Activated naive CD4-positive, alpha-beta T cell treated with anti-CD3 and anti-CD28 coated beads for 36 hours (primary cell): Measurements from ENCODE around the gene TNFRSF4. TPM values are rescaled to one million over a fixed set of nuclear protein-coding genes. Genes with fewer than 3 reads are reported as not detected.
"Not testable (repeated sequence)": the region's sequence is repeated elsewhere in the genome, so short reads cannot be mapped to it uniquely, and the experiment has no call there.

Source experiments
- CTCF ChIA-PET: fragments of 350-600 bp; sonication (Branson Sonifier 250); formaldehyde crosslinking; loops from one replicate; lab custom pipeline; 2021; ENCODE audit warnings: antibody characterized with exemption; lab: Charles Lee
- DNase-seq: peaks from one replicate; pipeline ENCODE4 v3.0.0-alpha.2; 2020
- H3K27ac Mint-ChIP-seq: one replicate; pipeline ENCODE4 v1.8.0; 2021; ENCODE audit warnings: mild to moderate bottlenecking, mixed read lengths
- H3K27me3 Mint-ChIP-seq: one replicate; pipeline ENCODE4 v1.8.0; 2021; ENCODE audit warnings: low read depth, mixed read lengths
- H3K36me3 Mint-ChIP-seq: one replicate; pipeline ENCODE4 v1.8.0; 2021; ENCODE audit warnings: low read depth, mixed read lengths
- H3K4me1 Mint-ChIP-seq: one replicate; pipeline ENCODE4 v1.8.0; 2021; ENCODE audit warnings: low read depth, mixed read lengths
- H3K4me3 Mint-ChIP-seq: one replicate; pipeline ENCODE4 v1.8.0; 2021; ENCODE audit warnings: mild to moderate bottlenecking, moderate library complexity, mixed read lengths
- H3K9me3 Mint-ChIP-seq: one replicate; pipeline ENCODE4 v1.8.0; 2021; ENCODE audit warnings: mixed read lengths
- intact Hi-C: fragments of 100-400 bp; cut with micrococcal nuclease; formaldehyde crosslinking; loops from one replicate; pipeline ENCODE4 v1.15.1; 2023
- total RNA-seq, 2 experiments: library from RNA; stranded (reverse); gene quantifications; one replicate each; pipeline ENCODE4 v1.2.3, GENCODE V29; 2021

TNFRSF4 gene
- total RNA-seq, 2 experiments from 2014 or later: 107 to 110 TPM

DNA sequence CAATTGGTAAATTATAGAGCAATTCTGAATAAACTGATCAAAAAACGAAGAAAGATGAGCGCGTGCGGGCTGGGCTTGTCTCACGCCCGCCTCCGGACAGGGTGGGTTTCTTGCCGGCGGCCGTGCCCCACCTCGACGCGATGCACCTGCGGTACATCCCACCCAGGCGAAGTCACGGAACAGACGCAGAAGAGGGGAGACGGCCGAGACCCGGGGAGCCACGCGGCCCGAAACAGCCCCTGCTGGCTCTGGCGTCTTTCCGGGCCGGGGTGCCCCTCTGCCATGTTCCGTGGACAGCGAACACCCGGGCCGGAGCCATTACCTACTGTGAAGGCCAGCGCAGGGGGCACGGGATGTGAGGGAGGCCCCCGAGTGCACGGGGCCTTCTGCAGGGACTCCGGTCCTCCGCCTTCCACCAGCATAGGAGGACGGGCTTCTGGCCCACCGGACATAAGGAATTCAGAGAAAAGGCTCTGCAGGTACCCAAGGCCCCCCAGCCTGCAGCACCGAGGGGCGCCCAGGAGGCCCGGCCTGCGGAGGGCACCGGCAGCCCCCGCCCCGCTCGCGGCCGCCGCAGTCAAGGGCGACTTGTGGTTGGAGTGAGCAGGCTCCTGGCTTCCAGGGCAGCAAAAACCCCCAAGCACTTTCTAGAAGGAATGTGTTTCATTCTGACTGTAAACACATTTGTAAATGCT is 40.2 kb upstream of the TNFRSF4 start:
- no peak overlapping the region for H3K4me3 Mint-ChIP-seq
- intact Hi-C loops: no loop called here
- CTCF ChIA-PET: no interaction called here
- peaks cover 15% of the 10 kb centered on the region for H3K36me3 Mint-ChIP-seq
- H3K4me1 Mint-ChIP-seq: peaks cover 22% of the 10 kb centered on the region
- H3K9me3 Mint-ChIP-seq: no peaks in the 10 kb centered on the region
- no peaks in the 10 kb centered on the region for H3K27me3 Mint-ChIP-seq
- DNase-seq: no peak
- no peak overlapping the region for H3K27ac Mint-ChIP-seq

DNA sequence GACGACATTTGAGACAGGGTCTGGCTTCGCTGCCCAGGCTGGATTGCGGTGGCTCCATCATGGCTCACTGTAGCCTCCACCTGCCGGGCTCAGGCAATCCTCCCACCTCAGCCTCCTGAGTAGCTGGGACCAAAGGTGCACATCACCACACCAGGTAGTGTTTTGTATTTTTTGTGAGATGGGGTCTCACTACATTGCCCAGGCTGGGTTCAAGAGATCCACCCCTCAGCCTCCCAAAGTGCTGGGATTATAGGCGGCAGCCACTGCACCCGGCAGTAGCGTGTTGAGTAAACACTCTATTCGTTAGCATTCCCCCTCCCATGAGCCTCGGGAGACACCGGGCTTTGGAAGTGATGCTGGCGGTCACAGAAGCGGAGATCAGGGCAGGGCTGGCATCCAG is 39.4 kb upstream of the TNFRSF4 start:
- no peak for DNase-seq
- Mint-ChIP-seq H3K27me3 (no peaks in the 10 kb centered on the region), H3K9me3 (no peaks in the 10 kb centered on the region), H3K4me3 (no peak overlapping the region), H3K27ac (peak overlapping the region; percentile 32), H3K4me1 (peaks cover 22% of the 10 kb centered on the region), H3K36me3 (peaks cover 15% of the 10 kb centered on the region)
- CTCF ChIA-PET: no interaction called here
- intact Hi-C loops: no loop called here

DNA sequence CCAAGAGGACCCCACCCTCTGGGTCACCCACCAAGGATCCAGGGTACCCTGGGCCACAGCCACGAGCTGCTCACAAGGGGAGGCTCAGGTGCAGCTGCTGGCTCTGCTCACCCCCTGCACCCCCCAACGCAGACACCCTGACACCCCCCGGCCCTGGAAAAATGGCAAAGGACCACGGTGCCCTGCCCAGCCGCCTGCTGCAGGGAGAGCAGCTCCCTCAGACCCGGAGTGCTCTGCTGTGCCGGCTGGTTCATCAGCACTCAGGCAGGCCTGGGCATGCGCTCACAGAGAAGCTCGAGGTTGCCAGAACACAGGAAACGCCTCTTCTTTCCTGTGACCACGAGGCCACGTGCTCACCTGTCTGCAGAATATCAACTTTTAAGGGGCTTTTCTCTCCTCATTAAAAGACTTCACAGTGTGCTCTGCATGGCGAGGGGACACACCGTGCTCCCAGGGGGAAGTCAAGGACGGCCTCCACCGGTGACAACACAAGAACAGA is 36.9 kb upstream of the TNFRSF4 start:
- CTCF ChIA-PET: interaction anchor here (0.7 to 2.5 kb wide), 8 partner anchors 9 to 267 kb away, joined by 3 to 43 read pairs (median 4); no protein-coding TSS in a partner anchor
- peak overlapping the region; percentile 85 for H3K27ac Mint-ChIP-seq
- intact Hi-C loops: loop anchor here (1.0 to 2.0 kb wide), 4 partner anchors 20 to 218 kb away; partner anchors contain the start of gene C1orf159
- no peaks in the 10 kb centered on the region for H3K9me3 Mint-ChIP-seq
- H3K36me3 Mint-ChIP-seq: peaks cover 6% of the 10 kb centered on the region
- peak overlapping the region; percentile 10 for H3K4me3 Mint-ChIP-seq
- H3K27me3 Mint-ChIP-seq: peaks cover 2% of the 10 kb centered on the region
- peak; percentile 91 for DNase-seq
- H3K4me1 Mint-ChIP-seq: peaks cover 22% of the 10 kb centered on the region

DNA sequence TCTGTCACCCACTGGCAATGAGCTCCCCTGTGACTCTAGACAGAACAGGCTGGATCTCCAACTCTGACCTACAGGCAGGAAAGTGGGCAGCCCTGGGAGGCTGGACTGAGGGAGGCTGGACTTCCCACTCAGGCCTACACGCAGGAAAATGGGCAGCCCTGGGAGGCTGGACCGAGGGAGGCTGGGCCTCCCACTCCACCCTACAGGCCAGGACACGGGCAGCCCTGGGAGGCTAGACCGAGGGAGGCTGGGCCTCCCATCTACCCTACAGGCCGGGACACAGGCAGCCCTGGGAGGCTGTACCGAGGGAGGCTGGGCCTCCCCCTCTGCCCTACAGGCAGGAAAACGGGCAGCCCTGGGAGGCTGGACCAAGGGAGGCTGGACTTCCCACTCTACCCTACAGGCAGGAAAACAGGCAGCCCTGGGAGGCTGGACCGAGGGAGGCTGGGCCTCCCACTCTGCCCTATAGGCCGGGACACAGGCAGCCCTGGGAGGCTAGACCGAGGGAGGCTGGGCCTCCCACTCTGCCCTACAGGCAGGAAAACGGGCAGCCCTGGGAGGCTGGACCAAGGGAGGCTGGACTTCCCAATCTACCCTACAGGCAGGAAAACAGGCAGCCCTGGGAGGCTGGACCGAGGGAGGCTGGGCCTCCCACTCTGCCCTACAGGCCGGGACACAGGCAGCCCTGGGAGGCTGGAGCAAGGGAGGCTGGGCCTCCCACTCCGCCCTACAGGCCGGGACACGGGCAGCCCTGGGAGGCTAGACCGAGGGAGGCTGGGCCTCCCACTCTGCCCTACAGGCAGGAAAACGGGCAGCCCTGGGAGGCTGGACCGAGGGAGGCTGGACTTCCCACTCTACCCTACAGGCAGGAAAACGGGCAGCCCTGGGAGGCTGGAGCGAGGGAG is 34.3 kb upstream of the TNFRSF4 start:
- H3K27me3 Mint-ChIP-seq, H3K9me3 Mint-ChIP-seq, H3K36me3 Mint-ChIP-seq, DNase-seq, H3K4me3 Mint-ChIP-seq, CTCF ChIA-PET, H3K27ac Mint-ChIP-seq, intact Hi-C loops: not testable (repeated sequence)
- H3K4me1 Mint-ChIP-seq: peaks cover 22% of the 10 kb centered on the region

DNA sequence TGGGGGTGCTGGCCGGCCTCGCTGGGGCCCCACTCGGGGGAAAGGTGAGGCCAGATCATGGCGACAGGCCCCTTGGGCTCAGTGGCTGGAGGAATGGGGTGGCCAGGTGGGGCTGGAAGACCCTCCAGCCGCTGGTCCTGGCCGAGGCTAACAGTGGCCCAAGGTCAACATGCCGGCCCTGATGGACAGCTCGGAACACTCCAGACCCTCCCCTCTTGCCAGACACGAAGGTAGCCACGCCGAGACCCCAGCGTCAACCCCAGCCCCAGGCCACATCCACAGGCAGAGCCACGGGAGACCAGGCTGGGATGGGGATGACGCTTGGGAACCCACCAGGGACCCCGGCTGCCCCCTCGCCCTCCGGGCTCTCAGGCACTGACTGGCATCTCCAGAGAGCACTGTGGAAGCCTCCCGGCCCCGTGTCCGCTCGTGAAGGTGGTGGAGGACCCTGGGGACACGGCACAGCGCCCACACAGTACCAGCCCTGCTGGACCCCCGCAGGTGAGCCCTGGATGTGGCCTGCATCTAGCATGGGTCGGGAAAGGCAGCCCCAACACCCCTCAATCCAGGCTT is 33.5 kb upstream of the TNFRSF4 start:
- peaks cover 2% of the 10 kb centered on the region for H3K27me3 Mint-ChIP-seq
- intact Hi-C loops: no loop called here
- CTCF ChIA-PET: no interaction called here
- no peaks in the 10 kb centered on the region for H3K9me3 Mint-ChIP-seq
- peaks cover 2% of the 10 kb centered on the region for H3K36me3 Mint-ChIP-seq
- H3K4me1 Mint-ChIP-seq: peaks cover 20% of the 10 kb centered on the region
- H3K27ac Mint-ChIP-seq: no peak overlapping the region
- H3K4me3 Mint-ChIP-seq: no peak overlapping the region
- DNase-seq: no peak

DNA sequence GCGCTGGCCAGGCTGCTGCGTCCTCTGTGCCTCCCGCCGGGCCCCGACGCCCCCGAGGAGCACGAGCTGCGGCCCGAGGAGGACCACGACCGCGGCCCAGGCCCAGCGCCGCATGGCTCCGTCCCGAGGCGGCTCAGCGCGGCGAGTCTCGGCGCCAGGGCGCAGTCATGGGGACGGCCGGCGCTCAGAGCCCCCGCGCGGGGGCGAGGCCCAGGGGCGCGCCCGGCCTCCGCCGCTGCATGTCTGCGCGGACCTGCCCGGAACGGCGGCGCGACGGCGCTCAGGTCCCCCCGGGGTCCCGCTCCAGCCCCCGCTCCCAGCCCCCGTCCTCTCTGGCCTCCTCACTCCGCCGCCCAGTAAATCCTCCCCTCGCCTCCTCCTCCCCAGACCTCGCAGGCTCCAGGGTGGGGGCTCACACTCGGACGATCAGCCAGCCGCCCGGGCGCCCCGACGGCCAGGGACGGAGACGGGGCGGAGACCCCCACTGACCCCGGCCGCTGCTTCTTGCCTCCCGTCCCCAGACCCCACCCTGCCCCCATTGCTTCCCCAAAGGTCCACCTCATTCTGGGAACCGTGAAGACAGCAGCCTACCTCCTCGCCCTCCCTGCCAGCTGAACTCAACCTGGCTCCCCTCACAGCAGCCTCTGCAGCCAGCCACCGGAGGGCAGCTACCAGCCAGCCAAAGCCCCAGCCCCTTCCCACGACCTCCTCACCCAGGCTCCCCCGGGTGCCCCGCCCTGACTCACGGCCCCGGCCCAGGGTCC is 32.8 kb upstream of the TNFRSF4 start, which contains the start of gene C1QTNF12:
Gene C1QTNF12, minus strand, starts transcription at position 146 of the 764 bp plus-strand sequence. Its CDS starts 32 bp downstream, at position 114.
- Mint-ChIP-seq H3K4me3 (no peak within 1 kb of the TSS), H3K36me3 (peaks cover 2% of the 10 kb centered on the region), H3K4me1 (peaks cover 17% of the 10 kb centered on the region), H3K9me3 (no peaks in the 10 kb centered on the region), H3K27me3 (peaks cover 2% of the 10 kb centered on the region), H3K27ac (no peak within 1 kb of the TSS)
- DNase-seq: no peak
- CTCF ChIA-PET: no interaction called here
- intact Hi-C loops: no loop called here

DNA sequence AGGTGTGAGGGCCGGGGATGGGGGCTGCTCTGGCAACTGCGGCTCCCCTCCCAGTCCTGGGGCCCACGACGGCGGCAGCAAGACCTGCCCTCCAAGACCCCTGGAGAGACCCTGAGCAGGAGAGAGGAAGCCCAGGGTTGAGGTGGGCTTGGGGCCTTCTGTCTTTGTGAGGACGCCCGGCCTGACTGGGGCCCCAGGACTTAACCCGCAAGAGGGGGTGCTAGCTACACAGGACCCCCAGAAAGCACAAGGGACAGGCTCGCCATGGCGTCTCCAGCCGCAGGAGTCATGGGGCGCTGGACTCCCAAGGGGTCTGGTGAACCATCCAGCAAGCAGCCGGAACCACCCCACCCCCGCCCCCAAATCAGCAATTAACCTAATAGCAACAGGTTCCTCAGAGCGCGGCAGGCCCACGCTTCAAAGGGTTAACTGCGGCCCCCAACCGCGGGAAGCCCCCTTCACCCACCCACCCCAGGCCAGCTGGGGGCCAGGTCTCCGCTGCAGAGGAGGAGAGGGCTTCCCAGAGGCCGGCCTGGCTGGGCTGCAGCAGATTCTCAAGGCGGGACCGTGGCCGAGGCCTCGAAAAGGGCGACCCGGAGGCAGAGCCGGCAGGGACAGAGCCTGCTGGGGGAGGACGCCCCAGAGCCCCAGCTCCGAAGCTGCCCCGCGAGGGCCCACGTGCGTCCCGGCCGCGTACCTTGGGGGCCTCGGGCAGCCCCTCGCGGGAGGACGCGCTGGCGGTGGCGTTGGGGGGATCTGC is 32.0 kb upstream of the TNFRSF4 start:
- Mint-ChIP-seq H3K4me1 (peaks cover 15% of the 10 kb centered on the region), H3K4me3 (no peak overlapping the region), H3K27ac (no peak overlapping the region), H3K36me3 (peaks cover under 1% of the 10 kb centered on the region), H3K27me3 (peaks cover 2% of the 10 kb centered on the region), H3K9me3 (no peaks in the 10 kb centered on the region)
- CTCF ChIA-PET: no interaction called here
- DNase-seq: no peak
- intact Hi-C loops: no loop called here

DNA sequence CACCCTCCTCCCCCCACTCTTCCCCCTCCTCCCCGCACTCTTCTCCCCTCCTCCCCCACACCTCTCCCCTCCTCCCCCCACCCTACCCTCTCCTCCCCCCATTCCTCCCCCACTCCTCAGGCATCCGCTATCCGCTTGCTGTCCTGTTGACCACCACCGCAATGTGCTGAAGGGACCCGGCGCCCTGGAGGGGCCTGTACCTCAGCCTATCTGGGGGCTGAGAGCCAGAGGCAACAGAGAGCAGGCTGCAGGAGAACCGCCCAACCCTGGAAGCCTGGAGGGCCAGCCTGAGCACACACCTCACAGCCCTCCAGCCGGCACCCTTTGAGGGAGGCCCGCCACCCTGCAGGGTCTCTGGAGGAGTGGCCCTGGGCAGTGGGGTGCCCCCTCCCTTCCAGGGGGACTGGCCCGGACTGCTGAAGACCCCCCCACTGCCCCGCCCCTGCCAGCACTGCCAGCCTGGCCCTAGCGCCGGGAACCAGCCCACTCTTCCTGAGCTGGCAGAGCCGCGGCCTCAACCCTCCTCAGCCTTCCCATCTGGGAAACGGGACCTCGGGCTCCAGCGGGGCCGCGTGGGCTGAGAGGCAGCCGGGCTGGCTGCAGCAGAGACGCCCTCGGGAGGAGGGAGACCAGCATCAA is 31.3 kb upstream of the TNFRSF4 start:
- H3K27ac Mint-ChIP-seq: no peak overlapping the region
- no peaks in the 10 kb centered on the region for H3K36me3 Mint-ChIP-seq
- intact Hi-C loops: no loop called here
- peaks cover 5% of the 10 kb centered on the region for H3K27me3 Mint-ChIP-seq
- no peak overlapping the region for H3K4me3 Mint-ChIP-seq
- H3K9me3 Mint-ChIP-seq: no peaks in the 10 kb centered on the region
- no peak for DNase-seq
- H3K4me1 Mint-ChIP-seq: peaks cover 8% of the 10 kb centered on the region
- CTCF ChIA-PET: no interaction called here

DNA sequence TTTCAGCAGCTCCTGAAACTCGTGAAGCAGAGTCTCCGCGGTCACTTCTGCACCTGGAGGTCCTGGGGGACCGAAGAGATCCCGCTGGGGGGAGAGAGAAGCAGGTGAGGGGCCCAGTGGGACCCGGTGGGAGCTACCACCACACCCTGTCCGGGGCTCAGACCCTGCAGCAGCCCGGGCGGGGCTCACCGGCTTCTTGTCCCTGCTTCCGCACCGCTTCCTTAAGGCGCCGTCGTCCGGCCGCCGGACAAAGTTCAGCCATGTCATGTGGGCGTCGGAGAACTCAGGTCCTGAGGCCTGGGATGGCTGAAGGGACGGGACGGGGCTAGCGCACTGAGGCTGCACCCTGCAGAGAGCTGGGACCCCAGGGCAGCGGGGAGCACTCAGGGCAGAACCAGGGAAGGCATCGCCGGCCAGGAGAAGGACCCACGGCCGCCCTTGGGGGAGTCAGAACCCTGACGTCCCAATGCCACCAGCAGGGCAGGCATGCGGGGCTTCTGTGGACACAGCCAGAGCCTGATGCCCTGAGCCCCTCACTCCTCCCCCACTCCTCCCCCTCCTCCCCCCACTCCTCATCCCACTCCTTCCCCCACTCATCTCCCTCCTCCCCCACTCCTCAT is 30.3 kb upstream of the TNFRSF4 start:
- CTCF ChIA-PET: no interaction called here
- intact Hi-C loops: no loop called here
- H3K9me3 Mint-ChIP-seq: no peaks in the 10 kb centered on the region
- no peaks in the 10 kb centered on the region for H3K4me1 Mint-ChIP-seq
- no peak for DNase-seq
- no peaks in the 10 kb centered on the region for H3K36me3 Mint-ChIP-seq
- no peak overlapping the region for H3K4me3 Mint-ChIP-seq
- no peak overlapping the region for H3K27ac Mint-ChIP-seq
- peaks cover 5% of the 10 kb centered on the region for H3K27me3 Mint-ChIP-seq

DNA sequence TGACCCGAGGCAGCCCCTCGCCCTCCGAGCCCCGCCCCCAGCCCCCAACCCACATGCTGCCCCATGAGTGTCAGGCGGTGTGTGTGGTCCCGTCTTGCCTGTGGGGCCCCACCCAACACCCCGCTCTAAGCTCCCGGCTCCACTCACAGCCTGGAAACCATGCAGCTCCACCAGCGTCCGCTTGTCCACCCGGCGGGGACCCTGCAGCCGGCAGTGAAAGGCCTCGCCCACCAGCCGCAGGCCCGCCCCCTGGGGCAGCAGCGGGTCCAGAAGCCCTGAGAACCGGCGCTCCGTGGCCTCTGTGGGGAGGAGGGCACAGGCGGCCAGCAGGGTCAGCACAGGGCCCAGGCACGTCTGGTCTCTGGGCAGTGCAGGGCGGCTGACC is 29.8 kb upstream of the TNFRSF4 start:
- Mint-ChIP-seq H3K27ac (no peak overlapping the region), H3K9me3 (no peaks in the 10 kb centered on the region), H3K27me3 (peaks cover 5% of the 10 kb centered on the region), H3K4me1 (no peaks in the 10 kb centered on the region), H3K4me3 (no peak overlapping the region), H3K36me3 (no peaks in the 10 kb centered on the region)
- intact Hi-C loops: no loop called here
- CTCF ChIA-PET: no interaction called here
- DNase-seq: no peak

DNA sequence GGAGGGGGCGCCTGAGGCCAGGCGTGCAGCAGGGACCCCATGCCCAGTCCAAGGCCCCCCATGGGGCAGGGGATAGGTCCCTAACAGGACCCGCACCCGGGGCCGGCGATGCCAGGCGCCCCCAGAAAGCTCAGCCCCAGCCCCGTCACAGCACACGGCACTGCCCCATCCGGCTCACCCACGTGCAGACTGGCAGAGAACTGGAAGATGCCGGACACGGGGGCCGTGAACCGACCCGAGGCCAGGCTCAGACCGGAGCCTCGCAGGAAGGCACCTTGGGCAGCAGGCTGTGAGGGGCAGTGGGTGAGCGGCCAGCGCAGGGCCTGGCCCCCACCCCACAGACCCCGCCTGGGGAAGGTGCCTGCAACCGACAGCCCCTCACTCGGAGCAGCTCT is 29.3 kb upstream of the TNFRSF4 start:
- intact Hi-C loops: no loop called here
- Mint-ChIP-seq H3K36me3 (no peaks in the 10 kb centered on the region), H3K9me3 (no peaks in the 10 kb centered on the region)

More for the DNA sequence above, 29.3 kb upstream of the TNFRSF4 start:
- Mint-ChIP-seq H3K27me3 (peaks cover 5% of the 10 kb centered on the region), H3K4me3 (no peak overlapping the region), H3K4me1 (no peaks in the 10 kb centered on the region), H3K27ac (no peak overlapping the region)
- DNase-seq: no peak
- CTCF ChIA-PET: no interaction called here
